Measurements from ENCODE around the gene DNAJC21.

DNAJC21 gene

DNA sequence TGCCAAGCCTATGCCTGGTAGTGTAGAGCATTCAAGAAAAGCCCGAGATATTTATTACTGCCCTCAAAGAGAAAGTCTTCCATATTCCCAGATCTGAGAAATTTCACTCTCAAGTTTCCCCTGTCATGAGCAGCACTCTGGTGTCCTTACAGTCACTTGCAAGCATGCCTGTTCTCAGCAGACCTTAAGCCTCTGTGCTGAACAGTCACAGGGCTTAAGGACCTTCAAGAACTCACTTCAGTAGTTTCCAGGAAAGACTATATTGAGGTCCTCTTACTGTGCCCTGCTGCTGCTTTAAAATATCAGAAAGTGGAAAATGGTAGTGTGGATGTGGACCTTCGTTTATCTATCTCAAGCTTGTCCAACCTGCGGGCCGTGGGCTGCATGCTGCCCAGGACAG, 53.5 kb downstream of the DNAJC21 start:
- Histone ChIP-seq H3K4me1 (ENCODE audit: insufficient read depth, low read length) (no peaks in the 10 kb centered on the region), H3K9ac (ENCODE audit: low read length) (no peak overlapping the region), H3K27ac (ENCODE audit: low read depth, low read length) (no peak overlapping the region), H3K27me3 (ENCODE audit: control insufficient read depth in 1 of 2, insufficient read depth in 2 of 2, low read length in 2 of 2) (no peaks in the 10 kb centered on the region), H3K36me3 (ENCODE audit: insufficient read depth, low read length) (no peaks in the 10 kb centered on the region), H3K4me3 (ENCODE audit: low read depth in 1 of 2, low read length in 2 of 2) (no peak overlapping the region), H3K9me3 (ENCODE audit: low read length) (no peaks in the 10 kb centered on the region)

DNA sequence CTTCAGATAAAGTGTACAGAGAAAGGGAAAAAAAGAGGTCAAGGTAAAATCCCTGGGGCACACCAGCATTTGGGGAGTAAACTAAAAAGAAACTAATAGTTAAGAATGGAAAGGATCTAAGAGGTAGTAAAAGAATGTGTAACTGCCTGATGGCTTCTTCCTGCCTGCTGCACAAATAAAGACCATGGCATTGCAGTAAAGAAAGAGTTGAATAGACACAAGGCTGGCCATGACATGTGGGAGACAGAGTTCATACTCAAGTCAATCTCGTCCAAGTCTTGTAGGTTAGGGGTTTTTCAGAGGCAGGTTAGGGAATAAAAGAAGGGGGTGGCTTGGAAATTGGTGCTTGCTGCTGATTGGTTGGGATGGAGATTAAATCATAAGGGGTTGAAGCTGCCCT, 57.6 kb downstream of the DNAJC21 start:
- H3K27me3 ChIP-seq (ENCODE audit: control insufficient read depth in 1 of 2, insufficient read depth in 2 of 2, low read length in 2 of 2), result no peaks in the 10 kb centered on the region
- H3K9ac ChIP-seq (ENCODE audit: low read length), result no peak overlapping the region
- H3K36me3 ChIP-seq (ENCODE audit: insufficient read depth, low read length), result no peaks in the 10 kb centered on the region
- H3K9me3 ChIP-seq (ENCODE audit: low read length), result no peaks in the 10 kb centered on the region
- H3K4me3 ChIP-seq (ENCODE audit: low read depth in 1 of 2, low read length in 2 of 2), result no peak overlapping the region
- H3K27ac ChIP-seq (ENCODE audit: low read depth, low read length), result no peak overlapping the region
- no peaks in the 10 kb centered on the region for H3K4me1 ChIP-seq (ENCODE audit: insufficient read depth, low read length)

DNA sequence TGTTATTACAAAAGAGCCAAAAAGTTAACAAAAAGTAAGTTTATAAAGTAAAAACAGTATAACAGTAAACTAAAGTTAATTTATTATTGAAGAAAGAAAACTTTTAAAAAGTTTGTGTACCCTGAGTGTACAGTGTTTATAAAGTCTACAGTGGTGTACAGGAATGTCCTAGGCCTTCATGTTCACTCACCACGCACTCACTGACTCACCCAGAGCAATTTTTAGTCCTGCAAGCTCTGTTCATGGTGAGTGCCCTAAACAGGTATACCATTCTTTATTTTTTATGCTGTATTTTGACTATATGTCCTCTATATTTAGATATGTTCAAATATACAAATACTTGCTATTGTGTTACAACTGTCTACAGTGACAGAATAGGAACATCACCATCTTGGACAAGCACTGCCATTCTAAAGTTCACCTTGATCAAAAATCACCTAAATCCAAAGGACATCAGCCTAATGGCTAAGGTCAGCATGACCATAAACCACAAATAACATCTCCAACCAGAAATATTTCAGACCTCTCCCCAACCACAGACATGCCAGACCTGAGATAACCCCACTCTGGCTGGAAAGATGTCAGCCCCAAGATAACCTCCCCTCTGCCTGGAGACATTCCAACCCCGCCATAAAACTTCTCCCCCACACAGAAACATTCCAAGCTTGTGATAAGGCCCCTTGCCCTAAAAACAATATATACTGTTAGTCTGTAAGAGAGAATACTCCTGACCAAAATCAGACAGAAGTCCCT, 62.3 kb downstream of the DNAJC21 start:
- H3K4me1 ChIP-seq (ENCODE audit: insufficient read depth, low read length), result no peaks in the 10 kb centered on the region
- no peak overlapping the region for H3K4me3 ChIP-seq (ENCODE audit: low read depth in 1 of 2, low read length in 2 of 2)
- H3K9ac ChIP-seq (ENCODE audit: low read length), result no peak overlapping the region
- no peaks in the 10 kb centered on the region for H3K9me3 ChIP-seq (ENCODE audit: low read length)
- H3K27ac ChIP-seq (ENCODE audit: low read depth, low read length), result no peak overlapping the region
- H3K36me3 ChIP-seq (ENCODE audit: insufficient read depth, low read length), result no peaks in the 10 kb centered on the region
- no peaks in the 10 kb centered on the region for H3K27me3 ChIP-seq (ENCODE audit: control insufficient read depth in 1 of 2, insufficient read depth in 2 of 2, low read length in 2 of 2)

DNA sequence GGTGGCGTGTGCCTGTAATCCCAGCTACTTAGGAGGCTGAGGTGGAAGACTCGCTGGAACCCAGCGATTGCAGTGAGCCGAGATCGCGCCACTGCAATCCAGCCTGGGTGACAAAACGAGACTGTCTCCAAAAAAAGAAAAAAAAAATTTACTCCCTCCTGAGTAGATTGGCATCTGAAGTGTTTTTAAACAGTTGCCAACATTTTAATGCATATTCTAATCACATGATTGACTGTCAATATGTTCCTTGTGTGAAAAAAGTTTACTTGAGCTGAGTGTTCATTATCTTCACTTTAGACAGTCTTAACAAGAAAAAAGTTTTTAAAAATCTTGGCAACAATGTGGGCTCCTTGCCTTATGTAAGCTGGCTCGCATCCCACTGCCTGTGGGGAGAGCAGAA, 64.6 kb downstream of the DNAJC21 start:
- Histone ChIP-seq H3K36me3 (ENCODE audit: insufficient read depth, low read length) (no peaks in the 10 kb centered on the region), H3K4me3 (ENCODE audit: low read depth in 1 of 2, low read length in 2 of 2) (no peak overlapping the region), H3K27ac (ENCODE audit: low read depth, low read length) (no peak overlapping the region), H3K9ac (ENCODE audit: low read length) (no peak overlapping the region), H3K4me1 (ENCODE audit: insufficient read depth, low read length) (no peaks in the 10 kb centered on the region), H3K27me3 (ENCODE audit: control insufficient read depth in 1 of 2, insufficient read depth in 2 of 2, low read length in 2 of 2) (no peaks in the 10 kb centered on the region), H3K9me3 (ENCODE audit: low read length) (no peaks in the 10 kb centered on the region)

DNA sequence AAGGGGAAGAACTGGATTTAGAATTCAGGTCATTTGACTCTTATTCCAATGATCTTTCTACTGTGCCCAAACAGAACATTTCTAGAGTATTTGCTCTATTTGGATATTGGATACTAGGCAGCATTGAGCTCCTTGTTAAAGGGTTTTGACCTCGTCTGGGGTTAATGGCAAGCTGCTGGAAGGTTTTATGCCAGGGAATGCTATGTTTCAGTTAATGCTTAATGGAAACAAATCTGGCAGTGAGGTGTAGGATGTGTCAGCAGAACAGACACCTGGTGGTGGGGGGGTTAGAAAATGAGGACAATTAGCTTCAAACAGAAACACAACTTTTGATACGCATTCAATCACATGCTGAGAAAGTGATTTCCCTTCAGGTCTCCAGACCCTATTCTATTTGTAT, 66.9 kb downstream of the DNAJC21 start:
- Histone ChIP-seq H3K4me3 (ENCODE audit: low read depth in 1 of 2, low read length in 2 of 2) (no peak overlapping the region), H3K36me3 (ENCODE audit: insufficient read depth, low read length) (no peaks in the 10 kb centered on the region), H3K9me3 (ENCODE audit: low read length) (no peaks in the 10 kb centered on the region), H3K4me1 (ENCODE audit: insufficient read depth, low read length) (no peaks in the 10 kb centered on the region), H3K27ac (ENCODE audit: low read depth, low read length) (no peak overlapping the region), H3K27me3 (ENCODE audit: control insufficient read depth in 1 of 2, insufficient read depth in 2 of 2, low read length in 2 of 2) (no peaks in the 10 kb centered on the region), H3K9ac (ENCODE audit: low read length) (no peak overlapping the region)

DNA sequence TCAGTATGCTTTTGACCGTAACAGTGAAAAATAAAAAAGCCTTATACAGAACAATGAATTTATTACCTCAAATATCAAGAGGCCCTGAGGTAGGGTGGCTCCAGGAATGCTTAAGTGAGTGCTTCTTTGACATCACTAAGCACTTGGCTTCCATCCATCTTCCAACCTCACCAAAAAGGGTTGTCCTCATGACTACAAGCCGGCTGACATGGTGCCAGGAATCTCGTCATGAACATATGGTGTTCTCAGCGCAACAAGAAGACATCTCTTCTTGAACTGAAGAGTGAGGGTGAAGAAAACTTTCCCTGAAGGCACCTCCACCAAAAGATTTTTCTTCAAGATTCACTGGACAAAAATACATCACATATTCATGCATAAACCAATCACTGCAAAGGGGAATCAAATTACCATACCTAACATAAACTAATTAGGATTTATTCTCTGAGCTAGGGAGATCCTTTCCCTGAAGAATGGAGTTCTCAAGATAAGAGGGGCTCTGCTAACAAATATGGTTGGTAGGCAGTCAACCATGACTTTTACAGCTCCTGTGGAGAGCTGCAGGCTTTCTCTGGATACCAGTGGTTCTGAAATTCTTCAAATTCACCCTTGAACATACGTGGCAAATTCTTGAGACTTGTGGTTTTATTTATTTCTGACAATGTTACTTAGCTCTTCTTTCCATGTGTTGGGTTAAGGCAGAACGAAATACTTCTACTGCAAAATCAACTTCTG, 68.9 kb downstream of the DNAJC21 start:
- Histone ChIP-seq H3K27me3 (ENCODE audit: control insufficient read depth in 1 of 2, insufficient read depth in 2 of 2, low read length in 2 of 2) (peaks cover 0 to under 1% of the 10 kb centered on the region in 2 donors), H3K36me3 (ENCODE audit: insufficient read depth, low read length) (no peaks in the 10 kb centered on the region), H3K9ac (ENCODE audit: low read length) (no peak overlapping the region), H3K9me3 (ENCODE audit: low read length) (no peaks in the 10 kb centered on the region), H3K27ac (ENCODE audit: low read depth, low read length) (no peak overlapping the region), H3K4me1 (ENCODE audit: insufficient read depth, low read length) (no peaks in the 10 kb centered on the region), H3K4me3 (ENCODE audit: low read depth in 1 of 2, low read length in 2 of 2) (no peak overlapping the region)

DNA sequence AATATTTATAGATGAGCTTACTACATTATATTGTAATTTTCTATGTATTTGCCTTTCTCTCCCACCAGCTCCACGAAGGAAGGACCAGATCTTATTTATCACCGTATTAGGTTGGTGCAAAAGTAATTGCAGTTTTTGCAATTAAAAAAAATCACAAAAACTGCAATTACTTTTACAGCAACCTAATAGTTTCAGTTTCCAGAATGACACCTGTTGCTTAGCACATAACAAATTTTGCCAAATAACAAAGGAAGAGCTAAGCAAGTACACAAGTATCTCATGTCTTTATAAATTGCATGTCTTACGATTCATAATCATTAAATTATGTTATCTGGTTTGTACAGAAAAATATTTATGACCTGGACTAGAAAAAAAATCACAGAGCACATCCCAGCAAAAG, 72.5 kb downstream of the DNAJC21 start:
- Histone ChIP-seq H3K27me3 (ENCODE audit: control insufficient read depth in 1 of 2, insufficient read depth in 2 of 2, low read length in 2 of 2) (peaks cover 0 to 4% of the 10 kb centered on the region in 2 donors), H3K9me3 (ENCODE audit: low read length) (no peaks in the 10 kb centered on the region), H3K27ac (ENCODE audit: low read depth, low read length) (no peak overlapping the region), H3K4me3 (ENCODE audit: low read depth in 1 of 2, low read length in 2 of 2) (no peak overlapping the region), H3K4me1 (ENCODE audit: insufficient read depth, low read length) (no peaks in the 10 kb centered on the region), H3K36me3 (ENCODE audit: insufficient read depth, low read length) (no peaks in the 10 kb centered on the region), H3K9ac (ENCODE audit: low read length) (no peak overlapping the region)

DNA sequence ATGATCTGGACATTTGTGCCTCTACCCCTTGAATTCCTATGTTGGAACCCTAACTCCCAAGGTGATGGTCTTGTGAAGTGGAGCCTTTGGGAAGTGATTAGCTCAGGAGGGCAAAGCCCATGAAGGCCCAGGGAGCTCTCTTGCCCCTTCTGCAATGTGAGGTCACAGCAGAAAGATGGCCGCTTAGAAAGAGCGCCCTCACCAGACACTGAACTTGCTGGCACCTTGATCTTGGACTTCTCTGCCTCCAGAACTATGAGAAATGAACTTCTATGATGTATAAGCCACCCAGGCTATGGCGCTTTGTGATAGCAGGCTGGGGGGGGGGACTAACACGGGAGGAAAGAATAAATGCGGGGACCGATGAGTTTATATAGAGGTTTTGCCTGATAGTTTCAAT, 73.1 kb downstream of the DNAJC21 start:
- Histone ChIP-seq H3K27me3 (ENCODE audit: control insufficient read depth in 1 of 2, insufficient read depth in 2 of 2, low read length in 2 of 2) (peaks cover 0 to 4% of the 10 kb centered on the region in 2 donors), H3K9me3 (ENCODE audit: low read length) (no peaks in the 10 kb centered on the region), H3K4me1 (ENCODE audit: insufficient read depth, low read length) (no peaks in the 10 kb centered on the region), H3K9ac (ENCODE audit: low read length) (no peak overlapping the region), H3K36me3 (ENCODE audit: insufficient read depth, low read length) (no peaks in the 10 kb centered on the region), H3K4me3 (ENCODE audit: low read depth in 1 of 2, low read length in 2 of 2) (no peak overlapping the region), H3K27ac (ENCODE audit: low read depth, low read length) (no peak overlapping the region)

DNA sequence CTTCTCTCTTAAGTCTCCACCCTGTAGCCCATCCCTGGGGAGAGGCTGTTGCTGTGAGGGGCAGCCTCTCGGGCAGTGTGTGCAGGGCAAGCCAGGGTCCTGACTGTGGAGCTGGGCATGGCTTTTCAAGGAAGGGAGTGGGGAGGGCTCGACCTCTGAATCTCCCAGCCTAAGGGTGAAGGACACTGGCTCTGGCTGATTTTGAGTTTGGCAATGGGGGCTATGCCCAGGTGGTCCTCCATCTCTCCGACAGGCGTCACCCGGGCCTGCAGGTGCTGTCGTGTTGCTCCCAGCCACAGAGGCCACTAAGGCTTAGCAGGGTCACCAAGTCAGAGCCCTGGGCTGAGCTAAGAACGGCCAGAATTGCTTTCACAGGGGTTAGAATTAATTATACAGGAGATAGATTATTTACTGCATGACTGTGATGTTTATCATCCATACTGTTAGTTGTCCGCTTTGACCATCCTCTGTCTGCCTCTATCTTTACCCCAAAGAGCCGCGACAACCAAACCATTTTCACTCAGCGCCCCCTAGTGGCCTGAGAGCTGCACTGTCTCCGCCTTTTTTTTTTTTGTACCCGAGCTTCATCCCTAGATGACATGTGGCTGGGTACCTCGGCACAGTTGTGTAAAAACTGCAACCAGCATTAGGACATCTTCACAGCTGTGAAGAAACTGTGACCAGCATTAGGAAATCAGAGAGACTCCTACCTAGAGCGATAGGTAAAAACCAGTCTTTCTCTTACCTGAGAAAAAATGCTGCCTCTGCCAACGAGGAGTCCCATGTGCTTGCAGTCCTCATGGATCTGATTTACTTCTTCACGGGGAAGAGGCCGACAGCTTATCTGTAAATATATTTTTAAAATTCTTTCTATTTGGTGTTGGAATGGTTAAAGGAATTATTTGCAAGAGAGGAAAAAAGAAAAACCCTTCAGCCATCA, 73.9 kb downstream of the DNAJC21 start:
- Histone ChIP-seq H3K9me3 (ENCODE audit: low read length) (no peaks in the 10 kb centered on the region), H3K9ac (ENCODE audit: low read length) (no peak overlapping the region), H3K27me3 (ENCODE audit: control insufficient read depth in 1 of 2, insufficient read depth in 2 of 2, low read length in 2 of 2) (peaks cover 0 to 4% of the 10 kb centered on the region in 2 donors), H3K36me3 (ENCODE audit: insufficient read depth, low read length) (no peaks in the 10 kb centered on the region), H3K27ac (ENCODE audit: low read depth, low read length) (no peak overlapping the region), H3K4me3 (ENCODE audit: low read depth in 1 of 2, low read length in 2 of 2) (no peak overlapping the region), H3K4me1 (ENCODE audit: insufficient read depth, low read length) (no peaks in the 10 kb centered on the region)

DNA sequence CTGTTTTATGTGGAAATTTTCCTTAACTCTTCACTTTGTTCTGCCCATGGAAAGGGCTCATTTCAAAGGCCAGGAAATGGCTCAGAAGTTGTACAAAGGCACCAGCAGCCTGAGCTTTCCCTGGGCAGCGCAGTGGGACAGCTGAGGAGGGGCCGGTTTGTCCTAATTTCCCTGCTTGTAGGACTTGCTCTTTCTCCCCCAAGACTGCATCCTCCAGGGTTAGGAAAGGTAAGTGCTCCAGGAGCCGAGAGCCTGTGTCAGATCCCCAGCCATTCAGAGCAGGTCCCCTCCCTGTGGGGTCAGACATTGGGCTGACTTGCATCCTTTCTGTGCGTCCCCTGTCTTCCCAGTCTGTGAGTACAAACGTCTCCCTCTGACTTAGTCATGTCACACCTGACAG, 74.8 kb downstream of the DNAJC21 start:
- H3K9ac ChIP-seq (ENCODE audit: low read length), result no peak overlapping the region
- no peaks in the 10 kb centered on the region for H3K36me3 ChIP-seq (ENCODE audit: insufficient read depth, low read length)
- peaks cover 0 to 4% of the 10 kb centered on the region in 2 donors for H3K27me3 ChIP-seq (ENCODE audit: control insufficient read depth in 1 of 2, insufficient read depth in 2 of 2, low read length in 2 of 2)
- no peak overlapping the region for H3K4me3 ChIP-seq (ENCODE audit: low read depth in 1 of 2, low read length in 2 of 2)
- H3K27ac ChIP-seq (ENCODE audit: low read depth, low read length), result no peak overlapping the region
- H3K9me3 ChIP-seq (ENCODE audit: low read length), result no peaks in the 10 kb centered on the region
- H3K4me1 ChIP-seq (ENCODE audit: insufficient read depth, low read length), result no peaks in the 10 kb centered on the region

DNA sequence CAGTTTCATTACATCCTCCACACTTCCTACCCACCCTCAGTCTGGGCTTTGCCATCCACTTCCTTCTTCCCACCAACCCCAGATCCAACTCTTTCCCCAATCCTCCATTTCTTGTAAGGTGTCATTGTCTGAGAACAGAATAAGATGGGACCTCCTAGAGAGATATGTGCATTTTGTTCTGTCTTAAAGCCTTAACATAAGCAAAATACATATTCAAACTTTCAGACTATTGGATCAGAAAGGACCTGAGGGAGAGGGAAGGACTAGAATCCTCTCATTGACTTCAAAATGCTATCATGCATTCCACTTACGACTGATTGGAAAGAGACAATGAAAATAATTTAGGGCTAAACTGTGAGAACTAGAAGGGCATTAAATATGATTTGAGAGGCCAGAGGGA, 75.4 kb downstream of the DNAJC21 start:
- peaks cover 0 to 4% of the 10 kb centered on the region in 2 donors for H3K27me3 ChIP-seq (ENCODE audit: control insufficient read depth in 1 of 2, insufficient read depth in 2 of 2, low read length in 2 of 2)
- H3K4me3 ChIP-seq (ENCODE audit: low read depth in 1 of 2, low read length in 2 of 2), result no peak overlapping the region
- no peaks in the 10 kb centered on the region for H3K9me3 ChIP-seq (ENCODE audit: low read length)
- no peak overlapping the region for H3K27ac ChIP-seq (ENCODE audit: low read depth, low read length)
- H3K9ac ChIP-seq (ENCODE audit: low read length), result no peak overlapping the region
- no peaks in the 10 kb centered on the region for H3K4me1 ChIP-seq (ENCODE audit: insufficient read depth, low read length)
- H3K36me3 ChIP-seq (ENCODE audit: insufficient read depth, low read length), result no peaks in the 10 kb centered on the region

Data from muscle layer of colon (tissue), 2 donors.